HG03175 (cell line): Measurements from ENCODE around the gene IMPDH2.
A peak's percentile ranks its signal among the peaks of the same experiment; 100 is the strongest.

Experiments used
- ATAC-seq: cut with Tn5 transposase; IDR thresholded peaks from one replicate; pipeline ENCODE4 v1.9.1; 2021; ENCODE audit warnings: mild to moderate bottlenecking, moderate library complexity; ENCODE audit not compliant: unreplicated experiment

IMPDH2 gene

GRCh38 chr3:49007068-49007770 is 22.0 kb downstream of the IMPDH2 start, which contains the start of gene WDR6:
Gene WDR6, plus strand, starts transcription at chr3:49007391. Its CDS starts 41 bp downstream, at chr3:49007432.
- peak; percentile 94 for ATAC-seq

- no peak for ATAC-seq
Observed at GRCh38 chr3:49006408-49007067, 22.7 kb downstream of the IMPDH2 start.

GRCh38 chr3:49005998-49006397 is 23.2 kb downstream of the IMPDH2 start:
- ATAC-seq, result no peak

GRCh38 chr3:49005303-49005680 is 23.9 kb downstream of the IMPDH2 start:
- ATAC-seq, result no peak

GRCh38 chr3:49004352-49005302 is 24.6 kb downstream of the IMPDH2 start:
- ATAC-seq, result no peak

GRCh38 chr3:49001155-49001554 is 28.0 kb downstream of the IMPDH2 start:
- no peak for ATAC-seq

GRCh38 chr3:48999085-48999858 is 29.9 kb downstream of the IMPDH2 start:
- ATAC-seq, result no peak

- no peak for ATAC-seq
Observed at GRCh38 chr3:48997714-48998637, 31.2 kb downstream of the IMPDH2 start.

- ATAC-seq, result no peak
Observed at GRCh38 chr3:48997102-48997635, 32.0 kb downstream of the IMPDH2 start.

- ATAC-seq, result no peak
Observed at GRCh38 chr3:48996640-48997039, 32.6 kb downstream of the IMPDH2 start.

- no peak for ATAC-seq
Observed at GRCh38 chr3:48993834-48994233, 35.4 kb downstream of the IMPDH2 start.

GRCh38 chr3:48991851-48992545 is 37.2 kb downstream of the IMPDH2 start:
- no peak for ATAC-seq

- no peak for ATAC-seq
Observed at GRCh38 chr3:48990636-48991469, 38.3 kb downstream of the IMPDH2 start.

GRCh38 chr3:48989796-48990635 is 39.2 kb downstream of the IMPDH2 start, which contains the start of gene P4HTM:
Gene P4HTM, plus strand, starts transcription at chr3:48990241. Its CDS starts 16 bp downstream, at chr3:48990257.
- ATAC-seq, result peak; percentile 60

GRCh38 chr3:48989126-48989795 is 39.9 kb downstream of the IMPDH2 start:
- no peak for ATAC-seq

- no peak for ATAC-seq
Observed at GRCh38 chr3:48985831-48986376, 43.3 kb downstream of the IMPDH2 start.
